HepG2 (cell line): ENCODE results near the gene ZBTB7B. TPM values are rescaled to one million over a fixed set of nuclear protein-coding genes. Genes with fewer than 3 reads are reported as not detected.
A peak's percentile ranks its signal among the peaks of the same experiment; 100 is the strongest.

Experiments used
- ATAC-seq: fragments of 200-7000 bp; cut with Tn5 transposase; 3 replicates; pipeline ENCODE4 v1.9.1; 2020; ENCODE audit warnings: mild to moderate bottlenecking, moderate library complexity
- BruUV-seq: library from RNA; stranded (reverse); fragments of 400-500 nt; replicated peaks from 2 replicates; lab custom pipeline; 2021; lab: Mats Ljungman, UMichigan
- CTCF ChIA-PET: fragments of 300-600 bp; formaldehyde crosslinking; extraction: SDS; loops from one replicate; lab custom pipeline; 2021; ENCODE audit warnings: low total read pairs, inconsistent platforms, low intra/inter-chr PET ratio; lab: Yijun Ruan, JAX
- POLR2A ChIA-PET: fragments of 350-600 bp; sonication (Branson Sonifier 250); formaldehyde crosslinking; loops from one replicate; lab custom pipeline; 2020; ENCODE audit warnings: antibody characterized with exemption, inconsistent platforms; lab: Yijun Ruan, JAX
- DNase-seq: peaks from one replicate; pipeline ENCODE4 v3.0.0-alpha.2; 2015; ENCODE audit warnings: low spot score
- FAIRE-seq: peaks from 3 replicates; lab custom pipeline; 2011; peaks lifted over from hg19 to GRCh38; lab: Jason Lieb, UNC
- H2AFZ ChIP-seq: one replicate; pipeline ENCODE4 v1.6.1; 2011; ENCODE audit warnings: low read length, inconsistent platforms
- H3K27ac ChIP-seq: fragments of 300-600 bp; 3 replicates; pipeline ENCODE4 v1.8.0; 2011; ENCODE audit warnings: mixed run types, mild to moderate bottlenecking, mixed read lengths, low read length, inconsistent platforms; ENCODE audit not compliant: insufficient read depth; ENCODE audit errors: extremely low read length
- H3K27me3 ChIP-seq, 2 experiments: fragments of 200-600 bp in 1 of 2; 2 replicates in 1 of 2; 3 replicates in 1 of 2; pipeline versions ENCODE4 v1.6.0 to v1.8.0; 2011; ENCODE audit warnings: low read length in 2 of 2, mild to moderate bottlenecking in 2 of 2, moderate library complexity in 2 of 2, inconsistent platforms in 1 of 2; ENCODE audit not compliant: insufficient read depth in 2 of 2, control insufficient read depth in 1 of 2
- H3K36me3 ChIP-seq, 2 experiments: fragments of 200-600 bp in 1 of 2; replicated peaks in 1 of 2; 2 replicates in 1 of 2; 3 replicates in 1 of 2; pipeline versions ENCODE4 v1.5.1 to v1.8.0; 2011; ENCODE audit warnings: low read length in 2 of 2, inconsistent platforms in 1 of 2; ENCODE audit not compliant: insufficient read depth in 2 of 2, control insufficient read depth in 1 of 2
- H3K4me1 ChIP-seq: 2 replicates; pipeline ENCODE4 v1.5.1; 2012; ENCODE audit warnings: low read length, inconsistent platforms; ENCODE audit not compliant: insufficient read depth
- H3K4me2 ChIP-seq: 2 replicates; pipeline ENCODE4 v1.6.0; 2011; ENCODE audit warnings: low read depth, low read length, inconsistent platforms
- H3K4me3 ChIP-seq, 3 experiments: fragments of 200-600 bp in 1 of 3; sonication (generic), shearing (Covaris generic) in 1 of 3; replicated peaks in 1 of 3; 2 replicates each; pipeline ENCODE4 v1.5.1; 2011 to 2016; ENCODE audit warnings: low read length in 3 of 3, inconsistent platforms in 2 of 3, low read depth in 2 of 3, mild to moderate bottlenecking in 2 of 3, control low read depth in 1 of 3, mixed read lengths in 1 of 3; ENCODE audit not compliant: insufficient read depth in 1 of 3
- H3K79me2 ChIP-seq: one replicate; pipeline ENCODE4 v1.6.1; 2011; ENCODE audit warnings: low read length, inconsistent platforms; ENCODE audit not compliant: insufficient read depth
- H3K9ac ChIP-seq: 2 replicates; pipeline ENCODE4 v1.6.0; 2011; ENCODE audit warnings: mild to moderate bottlenecking, low read depth, low read length, inconsistent platforms; ENCODE audit not compliant: insufficient read depth
- H3K9me3 ChIP-seq: 2 replicates; pipeline ENCODE4 v1.5.1; 2012; ENCODE audit warnings: mild to moderate bottlenecking, low read length
- H4K20me1 ChIP-seq: 2 replicates; pipeline ENCODE4 v1.6.0; 2011; ENCODE audit warnings: inconsistent platforms, mild to moderate bottlenecking, low read length, moderate library complexity; ENCODE audit not compliant: insufficient read depth
- FOSL1 ChIP-seq: sonication (generic); formaldehyde crosslinking; IDR thresholded peaks from 2 replicates; pipeline ENCODE4 v1.9.0; 2021; ENCODE audit warnings: missing genetic modification reagents, borderline replicate concordance
- FOXC1 ChIP-seq: sonication (generic); formaldehyde crosslinking; IDR thresholded peaks from 2 replicates; pipeline ENCODE4 v1.8.0; 2022; ENCODE audit warnings: mild to moderate bottlenecking, missing genetic modification reagents, borderline replicate concordance
- HMG20B ChIP-seq: conservative IDR thresholded peaks from 2 replicates; pipeline ENCODE4 v1.6.1; 2016; ENCODE audit warnings: missing genetic modification reagents, missing compliant biosample characterization
- MZF1 ChIP-seq: sonication (generic); formaldehyde crosslinking; IDR thresholded peaks from 2 replicates; pipeline ENCODE4 v1.8.1; 2023; ENCODE audit warnings: mild to moderate bottlenecking, missing genetic modification reagents, borderline replicate concordance
- NCOA1 ChIP-seq: sonication (generic); formaldehyde crosslinking; IDR thresholded peaks from 2 replicates; pipeline ENCODE4 v1.9.0; 2021; ENCODE audit warnings: missing genetic modification reagents
- NCOA5 ChIP-seq: sonication (generic); formaldehyde crosslinking; IDR thresholded peaks from 2 replicates; pipeline ENCODE4 v1.4.0; 2020; ENCODE audit warnings: missing genetic modification reagents
- PAWR ChIP-seq: sonication (generic); formaldehyde crosslinking; IDR thresholded peaks from 2 replicates; pipeline ENCODE4 v1.4.0; 2020; ENCODE audit warnings: missing genetic modification reagents, mild to moderate bottlenecking, borderline replicate concordance
- ZBTB37 ChIP-seq: sonication (generic); formaldehyde crosslinking; IDR thresholded peaks from 2 replicates; pipeline ENCODE4 v1.4.0; 2020; ENCODE audit warnings: mild to moderate bottlenecking, missing genetic modification reagents
- ZNF20 ChIP-seq: sonication (generic); formaldehyde crosslinking; IDR thresholded peaks from 2 replicates; pipeline ENCODE4 v1.4.0; 2020; ENCODE audit warnings: mild to moderate bottlenecking, moderate library complexity, missing genetic modification reagents
- ZNF329 ChIP-seq: sonication (generic); formaldehyde crosslinking; IDR thresholded peaks from 2 replicates; pipeline ENCODE4 v1.9.0; 2021; ENCODE audit warnings: low read depth, mild to moderate bottlenecking, missing genetic modification reagents
- ZNF652 ChIP-seq: IDR thresholded peaks from 2 replicates; pipeline ENCODE4 v1.6.1; 2016; ENCODE audit warnings: low read depth, borderline replicate concordance
- ZNF777 ChIP-seq: sonication (generic); formaldehyde crosslinking; IDR thresholded peaks from 2 replicates; pipeline ENCODE4 v1.4.0; 2020; ENCODE audit warnings: missing genetic modification reagents
- WGBS: methylation state at CpG from one replicate; pipeline ENCODE4 v1.1.6; 2017; ENCODE audit warnings: low lambda C conversion rate; 5-methylcytosine and 5-hydroxymethylcytosine counted together
- in situ Hi-C: cut with HindIII; loops from 2 replicates; pipeline ENCODE4 v1.10.0; 2017; ENCODE audit warnings: low pct_unique_long_range_greater_than_20kb; ENCODE audit not compliant: extremely low pct_ligation_motif_present
- intact Hi-C: fragments of 100-400 bp; cut with micrococcal nuclease; formaldehyde crosslinking; loops from one replicate; pipeline ENCODE4 v1.10.0; 2022; ENCODE audit not compliant: unreplicated experiment
- polyA plus RNA-seq, 8 experiments: library from polyadenylated mRNA; depleted of rRNA in 3 of 8; stranded (reverse) in 7 of 8; unstranded in 1 of 8; fragments of >200 nt; fragmentation: Illumina TruSeq in 4 of 8; extraction: Trizol in 4 of 8; gene quantifications; 2 replicates each; pipeline versions ENCODE4 v1.2.1 to v1.2.3, GENCODE V29; 2011 to 2016; ENCODE audit warnings: low read depth in 4 of 8, missing spikeins in 1 of 8, mixed read lengths in 1 of 8; ENCODE audit not compliant: insufficient read depth in 1 of 8
- total RNA-seq, 5 experiments: library from RNA; depleted of rRNA; stranded (reverse); fragments of >200 nt; fragmentation: Illumina TruSeq; extraction: Trizol; gene quantifications; 2 replicates each; pipeline ENCODE4 v1.2.3, GENCODE V29; 2016; ENCODE audit warnings: low read depth in 1 of 5
- TF ChIP-seq, protein P1 (sequence below): sonication (generic); formaldehyde crosslinking; IDR thresholded peaks from 2 replicates; pipeline ENCODE4 v1.4.0; 2020; ENCODE audit warnings: mild to moderate bottlenecking, missing genetic modification reagents
- TF ChIP-seq, protein P2 (sequence below): sonication (generic); formaldehyde crosslinking; IDR thresholded peaks from 2 replicates; pipeline ENCODE4 v1.8.1; 2023; ENCODE audit warnings: mild to moderate bottlenecking, missing genetic modification reagents

The ZBTB7B gene
- total and polyA plus RNA-seq, 2 of the 13 experiments (the other 11 are each of a cell fraction or from before 2014, with no cell fraction given), result 15.5 to 17.5 TPM

DNA sequence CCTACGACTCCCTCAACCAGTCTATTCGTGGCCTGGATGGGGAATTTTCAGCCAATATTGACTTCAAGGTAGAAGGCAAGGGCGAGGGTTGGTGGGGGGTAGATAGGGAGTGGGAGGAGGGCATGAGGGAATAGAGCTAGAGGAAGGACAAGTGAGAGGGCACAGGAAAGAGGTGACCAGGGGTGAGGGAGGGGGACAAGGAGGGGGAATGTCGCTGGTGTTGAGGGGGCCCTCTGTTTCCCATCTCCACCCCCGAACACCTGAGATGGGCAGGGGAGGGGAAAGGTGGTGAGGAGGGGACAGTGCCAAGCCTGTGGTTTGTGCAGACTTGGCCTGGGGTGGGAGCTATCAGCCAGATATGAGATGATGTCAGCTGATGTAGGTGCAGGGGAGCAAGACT lies 40.2 kb downstream of the ZBTB7B start:
- ATAC-seq (no peak), DNase-seq (no peak), FAIRE-seq (no peak)
- Histone ChIP-seq H3K9ac (0 out of 2 replicates have a peak overlapping the region, but pooled peaks have one; percentile 18), H3K36me3 (no peaks in the 10 kb centered on the region), H3K4me1 (peaks cover 63% of the 10 kb centered on the region), H3K79me2 (no peaks in the 10 kb centered on the region), H3K4me3 (peak overlapping the region in 1 of 3 experiments; percentile 50; a peak in 1 of 6 replicates), H4K20me1 (no peaks in the 10 kb centered on the region), H3K27ac (no peak overlapping the region), H3K4me2 (peak overlapping the region; percentile 65), H2AFZ (no peak overlapping the region), H3K9me3 (no peaks in the 10 kb centered on the region), H3K27me3 (peaks cover 11 to 27% of the 10 kb centered on the region in 2 experiments)
- in situ Hi-C loops (no loop called here), intact Hi-C loops (no loop called here)
- CTCF ChIA-PET, result interaction anchor here (3.0 kb wide), 1 partner anchor 19 kb away, joined by 27 read pairs; no protein-coding TSS in a partner anchor
- no peak for TF ChIP-seq ZNF20
- TF ChIP-seq NCOA1 (CRISPR knock-in tag), result no peak
- 0 out of 2 replicates have a peak, but pooled peaks have one; percentile 7 for TF ChIP-seq ZNF329 (CRISPR knock-in tag)
- TF ChIP-seq NCOA5 (CRISPR knock-in tag), result no peak
- no peak for TF ChIP-seq MZF1 (CRISPR knock-in tag)
- TF ChIP-seq ZNF777 (CRISPR knock-in tag), result no peak
- TF ChIP-seq, protein P1, sequence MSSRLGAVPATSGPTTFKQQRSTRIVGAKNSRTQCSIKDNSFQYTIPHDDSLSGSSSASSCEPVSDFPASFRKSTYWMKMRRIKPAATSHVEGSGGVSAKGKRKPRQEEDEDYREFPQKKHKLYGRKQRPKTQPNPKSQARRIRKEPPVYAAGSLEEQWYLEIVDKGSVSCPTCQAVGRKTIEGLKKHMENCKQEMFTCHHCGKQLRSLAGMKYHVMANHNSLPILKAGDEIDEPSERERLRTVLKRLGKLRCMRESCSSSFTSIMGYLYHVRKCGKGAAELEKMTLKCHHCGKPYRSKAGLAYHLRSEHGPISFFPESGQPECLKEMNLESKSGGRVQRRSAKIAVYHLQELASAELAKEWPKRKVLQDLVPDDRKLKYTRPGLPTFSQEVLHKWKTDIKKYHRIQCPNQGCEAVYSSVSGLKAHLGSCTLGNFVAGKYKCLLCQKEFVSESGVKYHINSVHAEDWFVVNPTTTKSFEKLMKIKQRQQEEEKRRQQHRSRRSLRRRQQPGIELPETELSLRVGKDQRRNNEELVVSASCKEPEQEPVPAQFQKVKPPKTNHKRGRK (CRISPR knock-in tag), result 0 out of 2 replicates have a peak, but pooled peaks have one; percentile 2
- no peak for TF ChIP-seq ZBTB37 (CRISPR knock-in tag)
- TF ChIP-seq ZNF652 (CRISPR knock-in tag), result no peak
- no peak for TF ChIP-seq PAWR (CRISPR knock-in tag)
- TF ChIP-seq, protein P2, sequence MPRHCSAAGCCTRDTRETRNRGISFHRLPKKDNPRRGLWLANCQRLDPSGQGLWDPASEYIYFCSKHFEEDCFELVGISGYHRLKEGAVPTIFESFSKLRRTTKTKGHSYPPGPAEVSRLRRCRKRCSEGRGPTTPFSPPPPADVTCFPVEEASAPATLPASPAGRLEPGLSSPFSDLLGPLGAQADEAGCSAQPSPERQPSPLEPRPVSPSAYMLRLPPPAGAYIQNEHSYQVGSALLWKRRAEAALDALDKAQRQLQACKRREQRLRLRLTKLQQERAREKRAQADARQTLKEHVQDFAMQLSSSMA (CRISPR knock-in tag), result no peak
- 0 out of 2 replicates have a peak, but pooled peaks have one; percentile 24 for TF ChIP-seq FOXC1 (CRISPR knock-in tag)
- TF ChIP-seq FOSL1, result no peak
- TF ChIP-seq HMG20B (CRISPR knock-in tag), result no peak
- POLR2A ChIA-PET, result interaction anchor here (3.2 kb wide), 1 partner anchor 26 kb away, joined by 12 read pairs; no protein-coding TSS in a partner anchor
- 36% methylated on average over 5 of the region's 5 CpGs for WGBS
- no TSS peak for BruUV-seq
